B cell (primary cell): Measurements from ENCODE around the gene CCR5AS.

Experiments used
- EZH2 ChIP-seq: IDR thresholded peaks from 2 replicates; pipeline ENCODE4 v1.6.1; 2012; ENCODE audit warnings: borderline replicate concordance, low read depth, mild to moderate bottlenecking, moderate library complexity, low read length; ENCODE audit not compliant: insufficient read depth, poor library complexity, severe bottlenecking
- TF ChIP-seq, protein P1 (sequence below): fragments of 200-600 bp; IDR thresholded peaks from one replicate; pipeline ENCODE4 v1.8.0; 2022; ENCODE audit warnings: antibody characterized with exemption, mild to moderate bottlenecking

DNA sequence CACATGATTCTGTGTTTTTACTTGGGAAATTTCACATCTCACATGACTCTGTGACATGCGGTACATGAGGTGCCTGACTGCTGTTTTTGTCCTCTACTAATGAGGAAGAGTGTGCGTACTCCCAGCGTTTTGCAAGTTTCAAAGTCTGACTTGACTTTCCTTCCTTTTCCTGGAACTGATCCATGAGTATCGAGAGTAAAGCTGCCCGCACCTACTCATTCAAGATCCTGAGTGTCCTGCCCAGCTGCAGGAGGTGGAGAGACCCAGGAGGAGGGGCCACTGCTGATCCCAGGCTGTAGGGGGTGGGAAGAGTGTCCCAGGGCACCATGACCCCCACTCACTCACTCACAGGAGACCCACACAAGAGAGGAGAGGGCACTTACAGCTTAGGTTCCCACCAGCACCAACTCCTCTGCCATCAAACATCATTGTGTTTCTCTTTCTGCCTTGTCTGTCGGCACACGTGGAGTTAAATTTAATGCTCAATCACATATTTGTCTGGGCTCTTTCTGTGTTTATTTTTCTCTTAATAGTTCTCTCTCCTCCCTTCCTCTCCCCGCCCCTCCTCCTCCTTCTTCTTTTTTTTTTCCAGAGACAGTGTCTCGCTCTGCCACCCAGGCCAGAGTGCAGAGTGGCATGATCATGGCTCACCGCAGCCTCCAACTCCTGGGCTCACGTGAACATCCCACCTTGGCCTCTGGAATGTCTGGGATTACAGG, 1.4 kb downstream of the CCR5AS start:
- TF ChIP-seq, protein P1, sequence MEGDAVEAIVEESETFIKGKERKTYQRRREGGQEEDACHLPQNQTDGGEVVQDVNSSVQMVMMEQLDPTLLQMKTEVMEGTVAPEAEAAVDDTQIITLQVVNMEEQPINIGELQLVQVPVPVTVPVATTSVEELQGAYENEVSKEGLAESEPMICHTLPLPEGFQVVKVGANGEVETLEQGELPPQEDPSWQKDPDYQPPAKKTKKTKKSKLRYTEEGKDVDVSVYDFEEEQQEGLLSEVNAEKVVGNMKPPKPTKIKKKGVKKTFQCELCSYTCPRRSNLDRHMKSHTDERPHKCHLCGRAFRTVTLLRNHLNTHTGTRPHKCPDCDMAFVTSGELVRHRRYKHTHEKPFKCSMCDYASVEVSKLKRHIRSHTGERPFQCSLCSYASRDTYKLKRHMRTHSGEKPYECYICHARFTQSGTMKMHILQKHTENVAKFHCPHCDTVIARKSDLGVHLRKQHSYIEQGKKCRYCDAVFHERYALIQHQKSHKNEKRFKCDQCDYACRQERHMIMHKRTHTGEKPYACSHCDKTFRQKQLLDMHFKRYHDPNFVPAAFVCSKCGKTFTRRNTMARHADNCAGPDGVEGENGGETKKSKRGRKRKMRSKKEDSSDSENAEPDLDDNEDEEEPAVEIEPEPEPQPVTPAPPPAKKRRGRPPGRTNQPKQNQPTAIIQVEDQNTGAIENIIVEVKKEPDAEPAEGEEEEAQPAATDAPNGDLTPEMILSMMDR, result no peak
- no peak for TF ChIP-seq EZH2
